Fibroblast of skin of left quadriceps (primary cell): ENCODE measurements around the gene UBE3A.
A peak's percentile ranks its signal among the peaks of the same experiment; 100 is the strongest.
"Not testable (repeated sequence)": the region's sequence is repeated elsewhere in the genome, so short reads cannot be mapped to it uniquely, and the experiment has no call there.

Experiments
- DNase-seq, 2 experiments: peaks; one replicate each; pipeline ENCODE4 v3.0.0-alpha.2; 2013; ENCODE audit warnings: low read depth in 2 of 2

The UBE3A gene

GRCh38 chr15:25437777-25438600, 835 bp downstream of the UBE3A start:
- peak in 1 of 2 experiments; percentile 3 for DNase-seq

- DNase-seq, result no peak
Observed at GRCh38 chr15:25436707-25437106, 2.1 kb downstream of the UBE3A start.

- no peak for DNase-seq
Observed at GRCh38 chr15:25435474-25436243, 3.2 kb downstream of the UBE3A start.

- no peak for DNase-seq
Observed at GRCh38 chr15:25433118-25433865, 5.5 kb downstream of the UBE3A start.

- DNase-seq, result no peak
Observed at GRCh38 chr15:25431836-25432561, 6.8 kb downstream of the UBE3A start.

- no peak for DNase-seq
Observed at GRCh38 chr15:25427861-25428260, 11.0 kb downstream of the UBE3A start.

GRCh38 chr15:25426896-25427610, 11.8 kb downstream of the UBE3A start:
- no peak for DNase-seq

- no peak for DNase-seq
Observed at GRCh38 chr15:25424073-25424472, 14.8 kb downstream of the UBE3A start.

- no peak for DNase-seq
Observed at GRCh38 chr15:25422021-25422420, 16.8 kb downstream of the UBE3A start.

GRCh38 chr15:25418202-25418601, 20.6 kb downstream of the UBE3A start:
- DNase-seq, result no peak

GRCh38 chr15:25417604-25418003, 21.2 kb downstream of the UBE3A start:
- DNase-seq, result no peak

- no peak for DNase-seq
Observed at GRCh38 chr15:25416693-25417092, 22.1 kb downstream of the UBE3A start.

- no peak for DNase-seq
Observed at GRCh38 chr15:25415707-25416106, 23.1 kb downstream of the UBE3A start.

- DNase-seq, result no peak
Observed at GRCh38 chr15:25415217-25415616, 23.6 kb downstream of the UBE3A start.

- peak; percentile 5 to 19 for DNase-seq
Observed at GRCh38 chr15:25410649-25411048, 28.2 kb downstream of the UBE3A start.

- DNase-seq, result not testable (repeated sequence)
Observed at GRCh38 chr15:25409731-25410130, 29.1 kb downstream of the UBE3A start.

GRCh38 chr15:25408929-25409328, 29.9 kb downstream of the UBE3A start:
- DNase-seq, result no peak

GRCh38 chr15:25408428-25408827, 30.4 kb downstream of the UBE3A start:
- no peak for DNase-seq

- DNase-seq, result no peak
Observed at GRCh38 chr15:25407950-25408349, 30.9 kb downstream of the UBE3A start.

GRCh38 chr15:25406846-25407245, 32.0 kb downstream of the UBE3A start:
- DNase-seq, result no peak

- no peak for DNase-seq
Observed at GRCh38 chr15:25406261-25406660, 32.6 kb downstream of the UBE3A start.
